Smooth muscle cell (in vitro differentiated cells): Measurements from ENCODE around the gene LKAAEAR1. TPM values are rescaled to one million over a fixed set of nuclear protein-coding genes. Genes with fewer than 3 reads are reported as not detected.

Experiments
- DNase-seq: peaks from one replicate; lab custom pipeline; 2025; ENCODE audit not compliant: unreplicated experiment; lab: John Stamatoyannopoulos, UW
- H2AFZ ChIP-seq: fragments of 200-600 bp; sonication (generic); 2 replicates; pipeline ENCODE4 v1.6.0; 2016; ENCODE audit warnings: antibody characterized with exemption, low read depth, mild to moderate bottlenecking
- H3F3A ChIP-seq: fragments of 200-600 bp; sonication (generic); 2 replicates; pipeline ENCODE4 v1.6.0; 2017; ENCODE audit warnings: antibody characterized with exemption, low read depth
- H3K27ac ChIP-seq: fragments of 200-600 bp; sonication (generic); 2 replicates; pipeline ENCODE4 v1.5.1; 2016; ENCODE audit warnings: low read depth, mild to moderate bottlenecking
- H3K27me3 ChIP-seq: fragments of 200-600 bp; sonication (generic); 2 replicates; pipeline ENCODE4 v1.6.1; 2016; ENCODE audit warnings: low read depth, mild to moderate bottlenecking
- H3K36me3 ChIP-seq: fragments of 200-600 bp; sonication (generic); 2 replicates; pipeline ENCODE4 v1.5.1; 2016; ENCODE audit warnings: low read depth
- H3K4me1 ChIP-seq: fragments of 200-600 bp; sonication (generic); 2 replicates; pipeline ENCODE4 v1.5.1; 2016; ENCODE audit warnings: low read depth
- H3K4me2 ChIP-seq: fragments of 200-600 bp; sonication (generic); 2 replicates; pipeline ENCODE4 v1.6.0; 2016; ENCODE audit warnings: mild to moderate bottlenecking
- H3K4me3 ChIP-seq: fragments of 200-600 bp; sonication (generic); 2 replicates; pipeline ENCODE4 v1.5.1; 2016; ENCODE audit warnings: mild to moderate bottlenecking
- H3K79me2 ChIP-seq: fragments of 200-600 bp; sonication (generic); 2 replicates; pipeline ENCODE4 v1.6.0; 2016; ENCODE audit warnings: low read depth, mild to moderate bottlenecking
- H3K9ac ChIP-seq: fragments of 200-600 bp; sonication (generic); 2 replicates; pipeline ENCODE4 v1.6.0; 2016; ENCODE audit warnings: low read depth
- H3K9me3 ChIP-seq: fragments of 200-600 bp; sonication (generic); replicated peaks from 2 replicates; pipeline ENCODE4 v1.5.1; 2016; ENCODE audit warnings: low read depth
- H4K20me1 ChIP-seq: fragments of 200-600 bp; sonication (generic); 2 replicates; pipeline ENCODE4 v1.6.0; 2016; ENCODE audit warnings: low read depth
- WGBS: methylation state at CpG from one replicate; pipeline ENCODE4 v1.1.7; 2016; ENCODE audit warnings: low lambda C conversion rate; 5-methylcytosine and 5-hydroxymethylcytosine counted together
- polyA plus RNA-seq: library from polyadenylated mRNA; unstranded; fragments of >200 nt; fragmentation: Nextera tagmentation; extraction: Ambion mirVana; gene quantifications from 2 replicates; pipeline ENCODE4 v1.2.1, GENCODE V29; 2016
- total RNA-seq: library from RNA; depleted of rRNA; stranded (reverse); fragments of >200 nt; gene quantifications from 2 replicates; pipeline ENCODE4 v1.2.3, GENCODE V29; 2014
- TF ChIP-seq, protein P1 (sequence below): fragments of 200-600 bp; sonication (generic); IDR thresholded peaks from 2 replicates; pipeline ENCODE4 v1.5.1; 2017; ENCODE audit warnings: borderline replicate concordance, mild to moderate bottlenecking, antibody characterized with exemption; ENCODE audit not compliant: insufficient read depth, poor library complexity, severe bottlenecking

Gene LKAAEAR1
- total and polyA plus RNA-seq, 2 experiments from 2014 or later, result 0.79 TPM; not detected in 1

DNA sequence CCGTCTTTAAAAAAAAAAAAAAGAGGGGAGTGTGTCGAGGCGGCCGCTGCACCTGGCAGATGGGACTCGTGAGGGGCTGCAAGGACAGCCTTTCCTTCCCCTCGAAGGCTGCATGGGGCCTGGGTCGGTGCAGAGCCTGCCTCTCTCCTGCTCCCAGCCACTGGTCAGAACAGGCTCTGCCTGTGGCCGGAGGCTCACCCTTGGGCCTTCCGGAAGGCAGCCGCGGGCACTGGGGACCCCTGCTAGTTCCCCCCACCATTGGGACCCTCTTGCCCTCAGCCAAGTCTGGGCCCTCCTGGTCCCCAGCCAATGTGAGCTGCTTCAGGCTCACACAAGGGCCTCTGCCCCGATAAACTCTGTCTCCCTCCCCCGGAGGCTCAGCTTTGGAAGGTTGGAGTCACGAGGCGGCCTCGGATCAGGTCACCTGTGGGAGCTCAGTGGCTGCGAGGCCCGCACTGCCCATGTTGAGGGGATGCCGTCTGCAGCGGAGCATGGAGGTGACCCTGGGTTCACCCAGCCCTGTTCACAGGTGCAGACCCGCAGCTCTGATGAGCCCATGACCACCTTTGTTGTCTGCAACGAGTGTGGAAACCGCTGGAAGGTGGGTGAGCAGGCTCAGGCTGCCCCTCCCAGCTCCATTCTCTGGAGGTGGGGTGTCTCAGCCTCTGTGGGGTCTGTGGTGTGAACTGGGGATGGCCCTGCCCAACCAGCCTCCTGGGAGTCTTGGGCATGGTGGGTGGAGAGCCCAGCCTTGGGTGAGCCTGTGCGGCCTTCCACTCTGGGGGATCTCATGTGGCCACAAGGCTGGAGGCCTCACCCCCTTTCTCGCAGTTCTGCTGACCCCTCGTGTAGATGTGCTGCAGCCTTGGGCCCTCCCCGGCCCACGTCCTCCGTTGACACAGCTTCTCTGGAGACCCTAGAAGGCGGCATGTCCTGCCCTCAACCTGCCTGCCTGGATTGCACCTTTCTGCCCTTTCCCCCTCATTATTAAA, 12.6 kb downstream of the LKAAEAR1 start:
- Histone ChIP-seq H3K79me2 (no peaks in the 10 kb centered on the region), H3K36me3 (no peaks in the 10 kb centered on the region), H3K9me3 (no peaks in the 10 kb centered on the region), H3K4me2 (no peak overlapping the region), H3K4me3 (no peak overlapping the region), H3K27me3 (no peaks in the 10 kb centered on the region), H3K27ac (no peak overlapping the region), H3K4me1 (no peaks in the 10 kb centered on the region), H3F3A (no peaks in the 10 kb centered on the region), H3K9ac (no peak overlapping the region), H2AFZ (no peak overlapping the region), H4K20me1 (no peaks in the 10 kb centered on the region)
- TF ChIP-seq, protein P1, sequence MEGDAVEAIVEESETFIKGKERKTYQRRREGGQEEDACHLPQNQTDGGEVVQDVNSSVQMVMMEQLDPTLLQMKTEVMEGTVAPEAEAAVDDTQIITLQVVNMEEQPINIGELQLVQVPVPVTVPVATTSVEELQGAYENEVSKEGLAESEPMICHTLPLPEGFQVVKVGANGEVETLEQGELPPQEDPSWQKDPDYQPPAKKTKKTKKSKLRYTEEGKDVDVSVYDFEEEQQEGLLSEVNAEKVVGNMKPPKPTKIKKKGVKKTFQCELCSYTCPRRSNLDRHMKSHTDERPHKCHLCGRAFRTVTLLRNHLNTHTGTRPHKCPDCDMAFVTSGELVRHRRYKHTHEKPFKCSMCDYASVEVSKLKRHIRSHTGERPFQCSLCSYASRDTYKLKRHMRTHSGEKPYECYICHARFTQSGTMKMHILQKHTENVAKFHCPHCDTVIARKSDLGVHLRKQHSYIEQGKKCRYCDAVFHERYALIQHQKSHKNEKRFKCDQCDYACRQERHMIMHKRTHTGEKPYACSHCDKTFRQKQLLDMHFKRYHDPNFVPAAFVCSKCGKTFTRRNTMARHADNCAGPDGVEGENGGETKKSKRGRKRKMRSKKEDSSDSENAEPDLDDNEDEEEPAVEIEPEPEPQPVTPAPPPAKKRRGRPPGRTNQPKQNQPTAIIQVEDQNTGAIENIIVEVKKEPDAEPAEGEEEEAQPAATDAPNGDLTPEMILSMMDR, result no peak
- no peak for DNase-seq
- 94% methylated on average over 28 of the region's 30 CpGs for WGBS

DNA sequence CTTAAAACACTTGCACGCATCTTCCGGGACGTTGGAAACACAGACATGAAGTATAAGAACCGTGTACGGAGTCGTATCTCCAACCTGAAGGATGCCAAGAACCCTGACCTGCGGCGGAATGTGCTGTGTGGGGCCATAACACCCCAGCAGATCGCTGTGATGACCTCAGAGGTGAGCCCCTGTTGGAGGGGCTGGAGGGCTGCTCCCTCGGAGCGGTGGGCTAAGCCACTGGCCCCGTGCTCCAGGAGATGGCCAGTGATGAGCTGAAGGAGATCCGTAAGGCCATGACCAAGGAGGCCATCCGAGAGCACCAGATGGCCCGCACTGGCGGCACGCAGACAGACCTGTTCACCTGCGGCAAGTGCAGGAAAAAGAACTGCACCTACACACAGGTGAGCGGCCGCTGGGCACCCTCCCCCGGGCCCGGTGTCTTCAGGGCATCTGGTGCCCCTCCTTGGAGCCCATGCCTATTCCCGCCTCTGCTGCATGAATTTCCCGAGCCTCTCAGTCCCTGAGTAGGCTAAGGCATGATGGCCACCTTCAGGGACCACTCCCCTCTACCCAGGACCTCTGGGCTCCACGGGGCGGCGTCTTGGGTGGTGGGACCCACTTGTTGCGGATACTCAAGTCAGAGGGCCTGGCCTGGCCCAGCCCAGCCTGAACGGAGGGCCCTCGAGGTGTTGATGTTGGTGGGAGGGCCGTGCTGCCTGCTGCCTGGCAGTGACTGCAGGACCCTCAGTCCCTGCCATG, 13.8 kb downstream of the LKAAEAR1 start:
- Histone ChIP-seq H3F3A (no peaks in the 10 kb centered on the region), H3K9ac (no peak overlapping the region), H3K79me2 (no peaks in the 10 kb centered on the region), H3K36me3 (no peaks in the 10 kb centered on the region), H3K4me1 (no peaks in the 10 kb centered on the region), H3K4me3 (no peak overlapping the region), H3K9me3 (no peaks in the 10 kb centered on the region), H3K4me2 (no peak overlapping the region), H3K27ac (no peak overlapping the region), H3K27me3 (no peaks in the 10 kb centered on the region), H2AFZ (no peak overlapping the region), H4K20me1 (no peaks in the 10 kb centered on the region)
- 97% methylated on average over 31 of the region's 31 CpGs for WGBS
- DNase-seq, result no peak
- TF ChIP-seq, protein P1, result no peak

DNA sequence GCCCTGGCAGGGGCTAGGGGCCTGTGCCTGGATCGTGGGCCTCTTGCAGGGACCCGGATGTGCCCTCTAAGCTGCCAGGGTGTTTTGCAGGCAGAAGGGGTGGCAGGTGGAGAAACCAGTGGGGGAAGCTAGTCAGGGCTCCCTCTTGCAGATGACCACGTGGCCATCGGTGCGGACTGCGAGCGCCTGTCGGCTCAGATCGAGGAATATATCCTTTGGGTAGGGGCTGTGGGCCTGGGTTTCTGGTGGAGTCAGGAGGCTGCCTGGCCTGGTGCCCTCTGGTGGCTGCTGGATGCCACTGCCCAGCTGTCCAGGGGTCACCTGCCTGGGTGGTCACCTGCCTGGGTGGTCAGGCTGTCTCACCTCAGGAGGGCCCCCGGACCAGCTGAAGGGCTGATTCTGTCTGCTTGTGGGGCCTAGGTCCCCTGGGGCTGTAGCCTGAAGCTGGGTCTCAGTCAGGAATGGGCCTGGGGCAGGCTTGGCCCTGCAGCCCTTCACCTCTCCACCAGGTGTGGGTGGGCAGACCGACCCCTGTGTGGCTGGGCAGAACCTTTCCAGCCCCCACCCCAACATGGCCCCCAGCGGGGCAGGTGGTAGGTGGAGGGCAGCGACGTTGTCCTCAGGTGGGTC, 14.5 kb downstream of the LKAAEAR1 start:
- WGBS, result 81% methylated on average over 14 of the region's 14 CpGs
- Histone ChIP-seq H3K79me2 (no peaks in the 10 kb centered on the region), H4K20me1 (peaks cover under 1% of the 10 kb centered on the region), H3K9me3 (no peaks in the 10 kb centered on the region), H3K27me3 (no peaks in the 10 kb centered on the region), H2AFZ (no peak overlapping the region), H3K36me3 (no peaks in the 10 kb centered on the region), H3K27ac (no peak overlapping the region), H3F3A (no peaks in the 10 kb centered on the region), H3K9ac (no peak overlapping the region), H3K4me1 (no peaks in the 10 kb centered on the region), H3K4me2 (no peak overlapping the region), H3K4me3 (no peak overlapping the region)
- DNase-seq, result no peak
- TF ChIP-seq, protein P1, result peak; percentile 72
